ENCODE results near the gene SCNN1A. TPM values are rescaled to one million over a fixed set of nuclear protein-coding genes. Genes with fewer than 3 reads are reported as not detected.

SCNN1A gene
- total and polyA plus RNA-seq, 2 donors (not counting 1 experiment from before 2014, with no cell fraction given): 0.20 TPM; not detected in 1

GRCh38 chr12:6319446-6319845 is 55.9 kb downstream of the SCNN1A start:
- Histone ChIP-seq H2AFZ (ENCODE audit: insufficient read depth, low read depth, low read length, poor library complexity, severe bottlenecking) (no peak overlapping the region), H3K4me3 (ENCODE audit: control extremely low read depth in 1 of 5, extremely low read depth in 1 of 5, insufficient read depth in 1 of 5, low read depth in 2 of 5, low read length in 4 of 5) (no peak overlapping the region), H3K27ac (ENCODE audit: low read length in 2 of 2) (no peak overlapping the region), H3K27me3 (replicated peaks in 1 of 4; ENCODE audit: control extremely low read depth in 1 of 4, control insufficient read depth in 3 of 4, insufficient read depth in 4 of 4, low read length in 3 of 4) (peaks cover 0 to 83% (median 43%) of the 10 kb centered on the region in 4 experiments), H3K79me2 (ENCODE audit: control insufficient read depth, insufficient read depth, low read length) (no peaks in the 10 kb centered on the region), H3K9me3 (ENCODE audit: control extremely low read depth in 1 of 3, control insufficient read depth in 2 of 3, insufficient read depth in 1 of 3, low read length in 2 of 3) (peaks cover 0 to 3% (median 0%) of the 10 kb centered on the region in 3 donors), H3K4me2 (replicated peaks; ENCODE audit: low read depth, low read length, poor library complexity, severe bottlenecking) (no peak overlapping the region), H3K36me3 (replicated peaks in 1 of 2; ENCODE audit: control extremely low read depth in 1 of 2, control insufficient read depth in 1 of 2, extremely low read depth in 1 of 2, insufficient read depth in 2 of 2, low read length in 1 of 2) (no peaks in the 10 kb centered on the region), H3K9ac (ENCODE audit: low read length) (no peak overlapping the region), H3K4me1 (ENCODE audit: control insufficient read depth in 2 of 2, insufficient read depth in 2 of 2, low read length in 2 of 2) (peaks cover 15 to 22% of the 10 kb centered on the region in 2 donors), H4K20me1 (ENCODE audit: control insufficient read depth, insufficient read depth, low read length, poor library complexity, severe bottlenecking) (no peaks in the 10 kb centered on the region)
- POLR2A ChIA-PET: no interaction called here
- no peak for DNase-seq
- intact Hi-C loops (cut with micrococcal nuclease): no loop called here
- Mint-ChIP-seq H3K27ac (no peak overlapping the region), H3K27me3 (peaks cover 77% of the 10 kb centered on the region), H3K4me1 (peaks cover 15% of the 10 kb centered on the region), H3K4me3 (no peak overlapping the region), H3K9me3 (ENCODE audit: insufficient read depth) (no peaks in the 10 kb centered on the region)
- TF ChIP-seq, protein P1, sequence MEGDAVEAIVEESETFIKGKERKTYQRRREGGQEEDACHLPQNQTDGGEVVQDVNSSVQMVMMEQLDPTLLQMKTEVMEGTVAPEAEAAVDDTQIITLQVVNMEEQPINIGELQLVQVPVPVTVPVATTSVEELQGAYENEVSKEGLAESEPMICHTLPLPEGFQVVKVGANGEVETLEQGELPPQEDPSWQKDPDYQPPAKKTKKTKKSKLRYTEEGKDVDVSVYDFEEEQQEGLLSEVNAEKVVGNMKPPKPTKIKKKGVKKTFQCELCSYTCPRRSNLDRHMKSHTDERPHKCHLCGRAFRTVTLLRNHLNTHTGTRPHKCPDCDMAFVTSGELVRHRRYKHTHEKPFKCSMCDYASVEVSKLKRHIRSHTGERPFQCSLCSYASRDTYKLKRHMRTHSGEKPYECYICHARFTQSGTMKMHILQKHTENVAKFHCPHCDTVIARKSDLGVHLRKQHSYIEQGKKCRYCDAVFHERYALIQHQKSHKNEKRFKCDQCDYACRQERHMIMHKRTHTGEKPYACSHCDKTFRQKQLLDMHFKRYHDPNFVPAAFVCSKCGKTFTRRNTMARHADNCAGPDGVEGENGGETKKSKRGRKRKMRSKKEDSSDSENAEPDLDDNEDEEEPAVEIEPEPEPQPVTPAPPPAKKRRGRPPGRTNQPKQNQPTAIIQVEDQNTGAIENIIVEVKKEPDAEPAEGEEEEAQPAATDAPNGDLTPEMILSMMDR (IDR thresholded peaks at IDR 0.05): no peak
- no peak for TF ChIP-seq EZH2 (IDR thresholded peaks at IDR 0.05; ENCODE audit: borderline replicate concordance, insufficient read depth, low read depth, low read length, poor library complexity, severe bottlenecking)
- CTCF ChIA-PET: interaction anchor here (1.2 kb wide), 1 partner anchor 16 kb away, joined by 4 read pairs; no protein-coding TSS in a partner anchor
- ATAC-seq (ENCODE audit: low read depth): no peak
- 100% methylated on average over 2 of the region's 4 CpGs for WGBS (ENCODE audit: insufficient coverage)

DNA sequence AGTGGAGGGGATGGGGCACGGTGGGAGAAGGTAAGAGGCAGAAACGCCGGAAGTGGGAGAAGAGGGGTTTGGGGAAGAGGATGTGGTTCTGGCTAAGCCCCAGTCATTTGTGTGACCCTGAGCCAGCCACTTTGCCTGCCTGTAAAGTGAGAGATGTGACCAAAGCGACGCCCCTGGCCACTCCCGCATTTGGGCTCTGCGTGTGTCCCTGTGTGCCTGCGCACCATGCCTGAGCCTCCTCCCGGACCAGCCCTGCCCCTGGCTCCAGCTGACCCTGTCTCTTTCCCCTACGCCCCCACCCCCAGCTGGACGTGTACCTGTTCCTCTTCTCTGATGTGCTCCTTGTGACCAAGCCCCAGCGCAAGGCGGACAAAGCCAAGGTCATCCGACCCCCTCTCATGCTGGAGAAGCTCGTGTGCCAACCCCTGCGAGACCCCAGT is 56.9 kb downstream of the SCNN1A start:
- peaks cover 9% of the 10 kb centered on the region for H3K4me1 Mint-ChIP-seq
- H2AFZ ChIP-seq (ENCODE audit: insufficient read depth, low read depth, low read length, poor library complexity, severe bottlenecking): no peak overlapping the region
- TF ChIP-seq EZH2 (IDR thresholded peaks at IDR 0.05; ENCODE audit: borderline replicate concordance, insufficient read depth, low read depth, low read length, poor library complexity, severe bottlenecking): no peak
- TF ChIP-seq, protein P1 (IDR thresholded peaks at IDR 0.05): no peak
- no peak overlapping the region for H3K4me2 ChIP-seq (replicated peaks; ENCODE audit: low read depth, low read length, poor library complexity, severe bottlenecking)
- H3K4me3 ChIP-seq (ENCODE audit: control extremely low read depth in 1 of 5, extremely low read depth in 1 of 5, insufficient read depth in 1 of 5, low read depth in 2 of 5, low read length in 4 of 5): no peak overlapping the region
- DNase-seq (no peak), ATAC-seq (ENCODE audit: low read depth) (no peak)
- no peaks in the 10 kb centered on the region for H3K9me3 ChIP-seq (ENCODE audit: control extremely low read depth in 1 of 3, control insufficient read depth in 2 of 3, insufficient read depth in 1 of 3, low read length in 2 of 3)
- H3K4me1 ChIP-seq (ENCODE audit: control insufficient read depth in 2 of 2, insufficient read depth in 2 of 2, low read length in 2 of 2): peaks cover 10 to 17% of the 10 kb centered on the region in 2 donors
- no peak overlapping the region for H3K27ac Mint-ChIP-seq
- peaks cover 0 to 75% (median 38%) of the 10 kb centered on the region in 4 experiments for H3K27me3 ChIP-seq (replicated peaks in 1 of 4; ENCODE audit: control extremely low read depth in 1 of 4, control insufficient read depth in 3 of 4, insufficient read depth in 4 of 4, low read length in 3 of 4)
- no peaks in the 10 kb centered on the region for H3K36me3 ChIP-seq (replicated peaks in 1 of 2; ENCODE audit: control extremely low read depth in 1 of 2, control insufficient read depth in 1 of 2, extremely low read depth in 1 of 2, insufficient read depth in 2 of 2, low read length in 1 of 2)
- H3K9me3 Mint-ChIP-seq (ENCODE audit: insufficient read depth): no peaks in the 10 kb centered on the region
- no peaks in the 10 kb centered on the region for H4K20me1 ChIP-seq (ENCODE audit: control insufficient read depth, insufficient read depth, low read length, poor library complexity, severe bottlenecking)
- H3K4me3 Mint-ChIP-seq: no peak overlapping the region
- 49% methylated on average over 16 of the region's 16 CpGs for WGBS (ENCODE audit: insufficient coverage)
- intact Hi-C loops (cut with micrococcal nuclease): no loop called here
- CTCF ChIA-PET: no interaction called here
- no peak overlapping the region for H3K27ac ChIP-seq (ENCODE audit: low read length in 2 of 2)
- peaks cover 75% of the 10 kb centered on the region for H3K27me3 Mint-ChIP-seq
- H3K79me2 ChIP-seq (ENCODE audit: control insufficient read depth, insufficient read depth, low read length): no peaks in the 10 kb centered on the region
- H3K9ac ChIP-seq (ENCODE audit: low read length): no peak overlapping the region
- POLR2A ChIA-PET: no interaction called here

Measured in B cell (primary cell).